Activated naive CD4-positive, alpha-beta T cell treated with anti-CD3 and anti-CD28 coated beads, Interleukin-2, amount 50 U/mL, for 16 hours (primary cell): ENCODE measurements around the gene ANTKMT.
"Not testable (repeated sequence)": the region's sequence is repeated elsewhere in the genome, so short reads cannot be mapped to it uniquely, and the experiment has no call there.

Source experiments
- DNase-seq: peaks from one replicate; pipeline ENCODE4 v3.0.0-alpha.2; 2020

Gene ANTKMT

GRCh38 chr16:728890-729744 is 8.2 kb downstream of the ANTKMT start:
- no peak for DNase-seq

DNA sequence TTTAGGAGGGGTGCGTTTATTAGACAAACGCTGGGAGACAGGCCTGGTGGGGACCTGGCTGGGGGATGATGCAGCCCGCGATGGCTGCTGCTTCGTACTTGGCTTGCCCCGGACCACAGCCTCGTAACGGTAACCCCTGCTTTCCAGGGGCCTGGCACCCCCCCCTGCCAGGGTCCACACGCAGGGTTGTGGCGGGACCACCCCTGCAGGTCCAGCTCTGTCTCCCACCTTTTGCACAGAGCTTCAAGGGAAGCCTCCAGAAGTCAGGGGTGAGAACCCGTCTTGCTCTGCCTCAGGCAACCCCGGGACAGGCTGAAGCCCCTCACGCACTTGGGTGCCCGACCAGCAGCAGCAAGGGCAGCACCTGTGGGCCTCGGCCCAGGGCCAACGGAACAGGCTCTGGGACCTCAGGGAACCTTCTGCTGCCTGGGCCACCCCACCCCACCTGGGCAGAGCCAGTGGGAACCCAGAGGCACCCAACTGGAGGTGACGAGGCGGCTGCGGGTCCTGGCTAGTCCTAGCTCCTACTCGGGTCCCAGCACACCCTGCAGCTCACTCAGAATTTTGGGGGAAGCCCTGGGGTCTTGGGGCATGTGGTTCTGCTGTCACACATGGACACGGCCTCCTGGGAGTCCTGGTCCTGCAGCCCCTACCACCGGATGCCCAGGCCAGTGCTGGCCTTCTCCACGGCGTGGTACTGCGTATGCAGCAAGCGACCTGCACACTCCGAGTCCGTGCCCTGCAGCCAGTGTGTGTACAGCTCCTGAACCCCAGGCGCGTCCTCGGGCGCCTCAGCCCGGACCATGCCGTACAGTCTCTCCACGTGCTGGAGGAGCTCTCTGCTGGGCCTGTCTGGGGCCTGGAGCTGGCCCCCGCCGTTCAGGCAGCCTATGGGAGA is 9.1 kb downstream of the ANTKMT start:
- no peak for DNase-seq

GRCh38 chr16:730666-731509 is 9.9 kb downstream of the ANTKMT start:
- no peak for DNase-seq

DNA sequence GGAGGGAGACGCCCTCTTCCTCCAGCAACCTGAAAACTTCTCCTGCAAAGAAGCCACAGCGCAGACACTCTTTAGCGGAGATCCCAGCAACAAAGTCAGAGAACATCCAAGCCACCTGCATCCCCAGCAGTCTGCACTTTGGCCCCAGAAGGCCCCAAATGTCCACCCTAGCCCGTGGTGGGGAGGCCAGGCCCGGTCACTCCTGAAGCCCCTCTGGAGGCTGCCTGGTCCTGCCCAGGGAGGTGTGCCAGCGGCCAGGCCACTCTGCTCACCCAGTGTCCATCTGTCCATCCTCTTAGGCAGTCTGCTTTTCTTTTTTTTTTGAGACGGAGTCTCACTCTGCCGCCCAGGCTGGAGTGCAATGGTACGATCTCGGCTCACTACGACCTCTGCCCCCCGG is 11.4 kb downstream of the ANTKMT start:
- DNase-seq: no peak

- no peak for DNase-seq
Measured at GRCh38 chr16:732936-733335, 12.0 kb downstream of the ANTKMT start.

- peak; percentile 57 for DNase-seq
Measured at GRCh38 chr16:733382-734207, 12.6 kb downstream of the ANTKMT start.

DNA sequence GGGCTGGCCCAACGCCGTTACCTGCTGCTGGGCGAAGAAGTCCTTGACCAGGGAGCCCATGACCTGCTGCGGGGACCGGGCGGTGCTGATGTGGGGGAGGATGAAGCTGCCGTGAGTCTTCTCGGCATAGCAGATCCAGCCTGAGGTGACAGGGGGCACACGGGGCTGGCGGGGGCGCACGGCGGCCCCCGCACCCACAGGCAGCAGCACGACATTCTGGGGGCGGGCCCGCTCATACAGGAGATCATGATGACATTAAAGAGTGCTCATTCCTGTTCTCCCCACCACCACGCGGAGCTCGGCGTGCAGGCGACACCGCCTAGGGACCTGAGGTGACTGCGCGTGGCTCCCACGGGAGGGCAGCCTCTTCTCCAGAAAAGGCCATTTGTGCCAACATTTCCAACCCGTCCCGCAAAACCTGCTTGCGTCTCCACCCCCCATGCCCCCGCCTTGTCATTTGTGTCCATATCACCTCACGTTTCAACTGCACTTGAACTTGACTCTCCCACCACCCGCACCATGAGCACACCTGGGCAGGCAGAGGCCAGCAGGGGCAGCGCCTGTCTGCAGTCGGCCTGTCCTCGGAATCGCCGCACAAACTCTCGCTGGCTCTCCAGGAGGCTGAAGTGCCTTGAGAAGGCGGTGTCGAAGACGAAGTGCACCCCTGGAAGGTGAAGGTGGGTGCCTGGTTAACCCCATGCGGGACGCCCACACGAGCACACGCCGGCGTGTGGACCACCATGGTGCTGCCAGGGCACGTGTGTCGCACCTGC is 13.4 kb downstream of the ANTKMT start:
- no peak for DNase-seq

DNA sequence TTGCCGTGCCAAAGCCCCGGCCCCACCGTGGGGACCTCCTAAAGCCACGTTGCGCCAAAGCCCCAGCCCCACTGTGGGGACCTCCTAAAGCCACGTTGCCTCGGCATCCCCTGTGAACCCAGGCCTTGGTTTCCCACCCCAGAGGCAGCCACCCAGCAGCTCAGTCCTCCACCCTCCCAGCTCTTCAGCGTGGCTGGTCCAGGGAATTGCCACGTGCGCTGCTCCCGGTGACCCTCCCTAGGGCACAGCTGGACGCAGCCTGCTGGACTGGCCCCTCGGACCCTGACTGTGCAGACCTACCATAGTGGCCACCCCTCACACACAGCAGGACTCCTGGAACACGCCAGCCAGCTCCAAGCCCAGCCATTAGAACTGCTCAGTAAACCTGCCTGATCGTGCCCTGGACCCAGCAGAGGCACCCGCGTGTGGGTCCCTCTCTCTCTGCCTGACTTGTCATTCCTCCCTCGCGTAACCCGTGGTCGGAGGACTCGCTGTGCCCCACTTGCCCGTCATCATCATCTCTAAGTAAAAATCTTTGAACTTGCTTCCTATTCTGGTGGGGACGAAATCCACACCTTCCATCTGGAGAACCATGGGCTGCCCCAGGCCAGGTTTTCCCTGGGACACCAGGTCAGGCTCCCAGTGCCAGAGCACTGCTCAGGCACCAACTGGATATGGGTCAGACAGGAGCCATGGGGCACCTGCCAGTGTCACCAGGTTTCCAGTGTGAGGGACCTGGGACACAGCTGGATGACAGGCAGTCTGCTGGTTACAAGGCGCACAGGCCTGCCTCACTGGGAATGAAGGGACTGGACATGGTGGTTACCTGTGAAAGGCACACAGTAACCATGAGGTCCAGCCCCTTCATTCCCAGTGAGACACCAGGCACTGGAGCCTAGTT is 14.3 kb downstream of the ANTKMT start:
- no peak for DNase-seq

DNA sequence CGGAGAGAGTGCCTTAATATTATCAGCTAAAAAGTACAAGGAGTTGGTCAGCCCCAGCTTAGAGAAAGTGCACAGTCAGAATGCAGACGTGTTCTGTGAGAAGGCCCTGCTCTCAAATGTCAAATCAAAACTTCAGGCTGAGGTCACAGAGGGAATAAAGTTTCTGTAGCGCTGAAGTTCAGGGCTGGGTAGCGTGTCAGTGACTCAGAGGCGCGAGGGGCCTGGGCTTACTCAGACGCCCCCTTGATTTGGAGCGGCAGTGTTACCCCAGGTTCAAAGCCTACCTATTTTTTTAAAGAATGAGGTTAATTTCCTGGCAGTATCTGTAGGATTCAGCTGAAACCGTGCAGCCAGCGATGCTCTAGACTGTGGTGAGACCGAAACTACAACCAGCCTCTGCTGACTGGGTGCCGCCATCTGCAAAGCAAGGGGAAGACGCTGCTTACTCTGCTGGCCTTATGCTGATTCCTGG is 15.1 kb downstream of the ANTKMT start:
- DNase-seq: peak; percentile 27

DNA sequence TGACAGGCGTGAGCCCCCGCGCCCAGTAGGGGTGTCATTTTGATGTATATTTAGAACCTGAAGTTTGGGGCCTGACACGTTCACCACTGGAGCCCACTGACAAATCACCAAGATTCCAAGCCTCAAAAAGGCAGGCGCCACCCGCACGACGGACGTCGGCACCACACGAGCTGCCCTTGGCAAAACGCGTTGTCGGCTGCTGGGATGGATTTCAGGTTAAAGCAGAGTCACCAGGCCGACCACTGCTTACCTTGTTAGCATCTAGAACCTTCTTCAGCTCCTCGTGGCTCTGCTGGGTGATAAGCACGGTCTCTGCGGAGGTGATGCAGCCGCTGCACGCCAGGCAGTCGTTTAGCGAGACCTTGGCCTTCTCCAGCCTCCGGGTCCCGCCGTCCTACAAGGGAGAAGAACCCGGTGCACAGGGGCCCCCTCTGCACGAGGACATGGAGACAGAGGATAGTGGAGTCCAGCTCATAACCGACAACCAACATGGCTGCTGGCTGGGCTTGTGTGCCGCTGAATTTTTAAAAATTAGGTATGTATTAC is 16.1 kb downstream of the ANTKMT start:
- DNase-seq: no peak

GRCh38 chr16:739560-740458 is 18.9 kb downstream of the ANTKMT start:
- no peak for DNase-seq

DNA sequence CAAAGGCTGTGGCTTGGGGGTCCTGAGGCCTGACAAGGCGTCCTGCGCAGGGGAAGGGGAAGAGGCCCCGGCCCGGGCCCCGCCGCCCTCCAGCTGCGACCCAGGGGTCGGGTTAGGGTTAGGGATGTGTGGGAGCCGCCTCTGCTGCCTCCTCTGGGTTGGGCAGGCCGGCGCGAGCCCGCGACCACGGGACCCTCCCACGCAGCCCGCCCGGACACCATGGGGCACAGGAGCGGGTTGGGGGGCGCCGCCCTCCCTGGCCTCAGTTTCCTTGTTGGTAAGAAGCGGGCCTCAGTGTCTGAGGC is 19.5 kb downstream of the ANTKMT start:
- DNase-seq: no peak

DNA sequence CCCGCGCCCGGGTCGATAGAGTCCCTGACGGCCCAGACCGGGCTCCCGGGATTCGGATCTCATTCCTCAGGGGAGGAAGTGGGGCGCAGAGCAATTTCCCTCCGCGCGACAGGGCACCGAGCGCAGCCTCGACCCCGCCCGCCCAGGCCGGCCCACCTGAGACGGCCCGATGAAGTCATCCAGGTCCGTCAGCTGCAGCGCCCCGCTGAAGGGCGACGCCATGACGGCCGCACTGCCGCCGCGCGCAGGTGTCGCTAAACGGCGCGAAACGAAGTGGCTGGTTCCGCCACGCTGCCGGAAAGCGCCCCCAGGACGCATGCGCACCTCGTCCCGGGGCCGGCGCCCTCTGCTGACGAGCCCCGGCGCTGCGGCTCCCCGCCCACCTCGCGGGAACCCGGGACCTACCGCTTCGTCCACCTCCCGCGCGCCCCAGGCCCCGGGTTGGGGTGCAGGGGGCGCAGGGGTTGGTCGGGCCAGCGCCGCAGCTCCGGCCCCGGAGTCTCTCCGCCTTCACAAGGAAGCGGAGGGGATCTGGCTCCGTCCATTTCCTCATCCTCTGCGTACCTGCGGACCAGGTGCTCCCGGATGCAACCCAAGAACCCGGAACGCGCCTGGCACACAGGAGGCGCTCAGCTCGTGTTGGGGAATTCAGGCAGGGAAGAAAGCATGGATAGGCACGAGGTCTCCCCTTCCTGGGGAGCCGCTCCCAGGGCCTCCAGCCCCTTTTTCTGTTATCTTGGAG is 20.0 kb downstream of the ANTKMT start, which contains the start of gene CIAO3:
CIAO3 (minus strand) TSS at position 234 of the 742 bp plus-strand sequence; CDS start at position 222, 12 bp downstream.
- peak; percentile 88 for DNase-seq

DNA sequence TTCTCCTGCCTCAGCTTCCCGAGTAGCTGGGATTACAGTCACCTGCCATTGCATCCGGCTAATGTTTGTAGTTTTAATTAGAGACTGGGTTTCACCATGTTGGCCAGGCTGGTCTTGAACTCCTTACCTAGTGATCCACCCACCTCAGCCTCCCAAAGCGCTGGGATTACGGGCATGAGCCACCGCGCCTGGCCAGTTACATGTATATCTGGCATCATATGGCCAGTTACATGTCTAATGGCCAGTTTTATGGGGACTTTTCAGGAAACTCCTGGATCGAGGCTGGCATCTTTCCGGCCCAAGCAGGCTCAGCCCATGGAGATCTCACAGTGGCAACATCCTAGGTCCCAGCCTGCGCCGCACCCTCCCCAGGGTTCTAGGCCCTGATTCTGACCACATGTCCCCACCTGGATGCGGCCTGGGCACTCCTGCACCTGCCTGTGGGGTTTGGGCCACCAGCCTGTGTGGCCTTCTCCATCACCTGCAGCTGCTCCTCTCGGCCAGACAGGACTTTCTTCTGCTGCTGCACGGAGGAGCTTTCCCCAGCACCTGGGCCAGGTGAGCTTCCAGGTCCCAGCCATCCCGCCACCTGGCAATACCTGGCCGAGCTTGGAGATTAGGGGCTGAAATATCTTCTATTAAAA is 21.2 kb downstream of the ANTKMT start:
- DNase-seq: no peak

- DNase-seq: not testable (repeated sequence)
Measured at GRCh38 chr16:742894-743293, 21.9 kb downstream of the ANTKMT start.

- DNase-seq: no peak
Measured at GRCh38 chr16:743794-744500, 23.0 kb downstream of the ANTKMT start.

GRCh38 chr16:745739-746138 is 24.8 kb downstream of the ANTKMT start:
- DNase-seq: no peak
